Mammary epithelial cell (primary cell): ENCODE data around the gene LCE1D.

ENCODE experiments used
- EZH2 ChIP-seq: IDR thresholded peaks from 2 replicates; pipeline ENCODE4 v1.6.1; 2012; ENCODE audit warnings: low read length, inconsistent platforms, borderline replicate concordance
- TF ChIP-seq, protein P1 (sequence below), 2 donors: IDR thresholded peaks in 1 of 2; conservative IDR thresholded peaks in 1 of 2; 2 replicates each; pipeline ENCODE4 v1.5.1; 2011 to 2012; ENCODE audit warnings: inconsistent platforms in 2 of 2, low read length in 2 of 2, mild to moderate bottlenecking in 2 of 2, control low read depth in 1 of 2, low read depth in 1 of 2; ENCODE audit not compliant: insufficient read depth in 1 of 2; ENCODE audit errors: extremely low read depth in 1 of 2

DNA sequence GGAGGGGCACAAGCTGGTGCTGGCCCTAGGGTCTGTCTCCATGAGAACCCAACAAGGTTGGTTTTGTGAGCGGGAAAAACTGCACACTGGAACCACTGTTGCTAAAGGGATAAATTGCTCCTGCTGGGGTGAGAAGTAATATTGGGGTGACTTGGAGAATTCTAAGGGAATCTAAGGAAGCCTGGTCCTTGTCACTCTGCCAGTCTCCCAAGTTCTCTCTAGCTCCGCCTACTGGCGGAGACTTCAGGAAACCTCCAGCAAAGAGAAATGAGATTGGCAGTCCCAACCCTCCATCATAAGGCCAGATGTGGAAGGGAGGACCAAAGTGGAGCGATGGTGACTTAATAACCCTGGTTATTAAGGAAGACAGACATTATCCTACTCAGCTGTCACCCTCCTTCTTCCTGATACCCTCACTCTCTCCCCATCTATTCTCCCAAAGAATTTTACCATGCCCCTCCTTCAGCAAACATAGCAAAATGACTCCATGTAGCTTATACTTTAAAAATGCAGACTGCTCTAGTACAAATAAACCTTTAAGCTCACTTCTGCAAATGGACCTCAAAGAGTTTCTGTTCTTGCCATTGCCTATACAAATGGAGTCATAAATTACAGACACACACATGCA lies 18.9 kb upstream of the LCE1D start:
- no peak for TF ChIP-seq EZH2
- TF ChIP-seq, protein P1, sequence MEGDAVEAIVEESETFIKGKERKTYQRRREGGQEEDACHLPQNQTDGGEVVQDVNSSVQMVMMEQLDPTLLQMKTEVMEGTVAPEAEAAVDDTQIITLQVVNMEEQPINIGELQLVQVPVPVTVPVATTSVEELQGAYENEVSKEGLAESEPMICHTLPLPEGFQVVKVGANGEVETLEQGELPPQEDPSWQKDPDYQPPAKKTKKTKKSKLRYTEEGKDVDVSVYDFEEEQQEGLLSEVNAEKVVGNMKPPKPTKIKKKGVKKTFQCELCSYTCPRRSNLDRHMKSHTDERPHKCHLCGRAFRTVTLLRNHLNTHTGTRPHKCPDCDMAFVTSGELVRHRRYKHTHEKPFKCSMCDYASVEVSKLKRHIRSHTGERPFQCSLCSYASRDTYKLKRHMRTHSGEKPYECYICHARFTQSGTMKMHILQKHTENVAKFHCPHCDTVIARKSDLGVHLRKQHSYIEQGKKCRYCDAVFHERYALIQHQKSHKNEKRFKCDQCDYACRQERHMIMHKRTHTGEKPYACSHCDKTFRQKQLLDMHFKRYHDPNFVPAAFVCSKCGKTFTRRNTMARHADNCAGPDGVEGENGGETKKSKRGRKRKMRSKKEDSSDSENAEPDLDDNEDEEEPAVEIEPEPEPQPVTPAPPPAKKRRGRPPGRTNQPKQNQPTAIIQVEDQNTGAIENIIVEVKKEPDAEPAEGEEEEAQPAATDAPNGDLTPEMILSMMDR (conservative IDR thresholded peaks at IDR 0.05 in 1 of 2, IDR thresholded peaks at IDR 0.05 in 1 of 2; ENCODE audit: extremely low read depth in 1 of 2, insufficient read depth in 1 of 2, low read depth in 1 of 2, low read length in 2 of 2), result peak; percentile 29 to 60
